K562 (cell line): Measurements from ENCODE around the gene CIAO3. TPM values are rescaled to one million over a fixed set of nuclear protein-coding genes. Genes with fewer than 3 reads are reported as not detected.

Source experiments
- ARID1B ChIP-seq: fragments of 450-650 bp; IDR thresholded peaks from 2 replicates; pipeline ENCODE4 v1.6.1; 2016; ENCODE audit warnings: antibody characterized with exemption, mild to moderate bottlenecking, inconsistent platforms
- BHLHE40 ChIP-seq: IDR thresholded peaks from 2 replicates; pipeline ENCODE4 v1.6.1; 2011; ENCODE audit warnings: low read length, improper control_type of control experiment
- CREM ChIP-seq: IDR thresholded peaks from 2 replicates; pipeline ENCODE4 v1.6.1; 2014; ENCODE audit warnings: antibody characterized with exemption, low read depth
- CTCF ChIP-seq, 3 experiments: IDR thresholded peaks in 2 of 3; conservative IDR thresholded peaks in 1 of 3; 2 replicates each; pipeline ENCODE4 v1.5.1; 2011 to 2012; ENCODE audit warnings: low read length in 3 of 3, mild to moderate bottlenecking in 3 of 3, control low read depth in 2 of 3, improper control_type of control experiment in 1 of 3, inconsistent platforms in 1 of 3, low read depth in 1 of 3, mixed read lengths in 1 of 3, moderate library complexity in 1 of 3; ENCODE audit not compliant: insufficient read depth in 2 of 3
- ESRRB ChIP-seq: fragments of 250-450 bp; sonication (Bioruptor Pico); IDR thresholded peaks from 2 replicates; pipeline ENCODE4 v1.5.0; 2020; ENCODE audit warnings: mild to moderate bottlenecking, moderate library complexity, borderline replicate concordance
- FOXJ3 ChIP-seq: sonication (generic); formaldehyde crosslinking; IDR thresholded peaks from 2 replicates; pipeline ENCODE4 v1.4.0; 2020; ENCODE audit warnings: mild to moderate bottlenecking, missing genetic modification reagents
- FOXK1 ChIP-seq: sonication (generic); formaldehyde crosslinking; IDR thresholded peaks from 2 replicates; pipeline ENCODE4 v1.8.0; 2022; ENCODE audit warnings: missing genetic modification reagents, mild to moderate bottlenecking, borderline replicate concordance
- GABPA ChIP-seq: fragments of 200-800 bp; sonication (Bioruptor generic); conservative IDR thresholded peaks from 2 replicates; pipeline ENCODE4 v1.6.1; 2016; ENCODE audit warnings: low read depth, missing genetic modification characterization, missing compliant biosample characterization
- HNRNPLL ChIP-seq: fragments of 200-400 bp; formaldehyde crosslinking; IDR thresholded peaks from 2 replicates; pipeline ENCODE4 v1.6.1; 2017; ENCODE audit warnings: low read length, low read depth, mild to moderate bottlenecking; ENCODE audit not compliant: poor library complexity, severe bottlenecking
- ILF3 ChIP-seq: fragments of 450-650 bp; IDR thresholded peaks from 2 replicates; pipeline ENCODE4 v1.6.1; 2018; ENCODE audit warnings: antibody characterized with exemption, mild to moderate bottlenecking, moderate library complexity, borderline replicate concordance
- IRF2 ChIP-seq: sonication (generic); formaldehyde crosslinking; IDR thresholded peaks from 2 replicates; pipeline ENCODE4 v1.8.1; 2022; ENCODE audit warnings: mild to moderate bottlenecking, missing genetic modification reagents
- MEF2A ChIP-seq: IDR thresholded peaks from 2 replicates; pipeline ENCODE4 v1.6.1; 2011; ENCODE audit warnings: low read depth, mild to moderate bottlenecking, low read length, moderate library complexity; ENCODE audit not compliant: control insufficient read depth
- PHF20 ChIP-seq: fragments of 450-650 bp; IDR thresholded peaks from 2 replicates; pipeline ENCODE4 v1.6.1; 2018; ENCODE audit not compliant: partially characterized antibody
- RBM39 ChIP-seq: fragments of 200-400 bp; formaldehyde crosslinking; optimal IDR thresholded peaks from 2 replicates; pipeline ENCODE3; 2018; ENCODE audit warnings: low read depth, low read length
- SMARCA5 ChIP-seq: fragments of 450-650 bp; IDR thresholded peaks from 2 replicates; pipeline ENCODE4 v1.6.1; 2016
- SP1 ChIP-seq: sonication (generic); formaldehyde crosslinking; IDR thresholded peaks from 2 replicates; pipeline ENCODE4 v1.8.1; 2022; ENCODE audit warnings: mild to moderate bottlenecking, missing genetic modification reagents
- SP2 ChIP-seq: IDR thresholded peaks from 2 replicates; pipeline ENCODE4 v1.6.1; 2011; ENCODE audit warnings: mild to moderate bottlenecking, low read depth, low read length, moderate library complexity; ENCODE audit not compliant: poor library complexity, severe bottlenecking; ENCODE audit errors: extremely low read depth
- THAP7 ChIP-seq: fragments of 250-450 bp; sonication (Bioruptor Pico); IDR thresholded peaks from 2 replicates; pipeline ENCODE4 v1.5.0; 2021
- XRCC3 ChIP-seq: fragments of 450-650 bp; IDR thresholded peaks from 2 replicates; pipeline ENCODE4 v1.6.1; 2017; ENCODE audit warnings: mild to moderate bottlenecking, moderate library complexity
- ZC3H11A ChIP-seq: IDR thresholded peaks from 2 replicates; pipeline ENCODE4 v1.6.1; 2012; ENCODE audit warnings: low read depth, low read length, improper control_type of control experiment
- ZSCAN32 ChIP-seq: fragments of 450-650 bp; formaldehyde crosslinking; IDR thresholded peaks from 2 replicates; pipeline ENCODE4 v1.4.0; 2020; ENCODE audit warnings: mild to moderate bottlenecking, moderate library complexity
- polyA plus RNA-seq, 8 experiments: library from polyadenylated mRNA; depleted of rRNA in 4 of 8; stranded (reverse) in 5 of 8; unstranded in 3 of 8; fragments of >200 nt; fragmentation: Nextera tagmentation in 2 of 8; fragmentation: Illumina TruSeq in 1 of 8; extraction: Ambion mirVana in 2 of 8; extraction: Trizol in 1 of 8; gene quantifications; 2 replicates each; pipeline versions ENCODE4 v1.2.1 to v1.2.3, GENCODE V29; 2011 to 2014; ENCODE audit warnings: inconsistent platforms in 1 of 8, missing spikeins in 1 of 8
- total RNA-seq, 7 experiments: library from RNA; depleted of rRNA in 6 of 7; stranded (reverse); fragments of >200 nt in 6 of 7; fragmentation: Illumina TruSeq in 2 of 7; extraction: Trizol in 2 of 7; gene quantifications; 2 replicates each; pipeline versions ENCODE4 v1.2.1 to v1.2.3, GENCODE V29; 2011 to 2021; ENCODE audit warnings: low replicate concordance in 1 of 7

The CIAO3 gene
- total and polyA plus RNA-seq, 9 of the 15 experiments (the other 6 are each of a cell fraction or from before 2014, with no cell fraction given), result 2.2 to 35.6 (median 18.7) TPM

DNA sequence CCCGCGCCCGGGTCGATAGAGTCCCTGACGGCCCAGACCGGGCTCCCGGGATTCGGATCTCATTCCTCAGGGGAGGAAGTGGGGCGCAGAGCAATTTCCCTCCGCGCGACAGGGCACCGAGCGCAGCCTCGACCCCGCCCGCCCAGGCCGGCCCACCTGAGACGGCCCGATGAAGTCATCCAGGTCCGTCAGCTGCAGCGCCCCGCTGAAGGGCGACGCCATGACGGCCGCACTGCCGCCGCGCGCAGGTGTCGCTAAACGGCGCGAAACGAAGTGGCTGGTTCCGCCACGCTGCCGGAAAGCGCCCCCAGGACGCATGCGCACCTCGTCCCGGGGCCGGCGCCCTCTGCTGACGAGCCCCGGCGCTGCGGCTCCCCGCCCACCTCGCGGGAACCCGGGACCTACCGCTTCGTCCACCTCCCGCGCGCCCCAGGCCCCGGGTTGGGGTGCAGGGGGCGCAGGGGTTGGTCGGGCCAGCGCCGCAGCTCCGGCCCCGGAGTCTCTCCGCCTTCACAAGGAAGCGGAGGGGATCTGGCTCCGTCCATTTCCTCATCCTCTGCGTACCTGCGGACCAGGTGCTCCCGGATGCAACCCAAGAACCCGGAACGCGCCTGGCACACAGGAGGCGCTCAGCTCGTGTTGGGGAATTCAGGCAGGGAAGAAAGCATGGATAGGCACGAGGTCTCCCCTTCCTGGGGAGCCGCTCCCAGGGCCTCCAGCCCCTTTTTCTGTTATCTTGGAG is at the start of gene CIAO3 (continued):
- TF ChIP-seq FOXK1 (CRISPR knock-in tag), result no peak
- TF ChIP-seq ZC3H11A, result no peak
- TF ChIP-seq ARID1B, result 0 out of 2 replicates have a peak, but pooled peaks have one; percentile 4
- TF ChIP-seq MEF2A, result no peak
- peak; percentile 90 for TF ChIP-seq SP1 (CRISPR knock-in tag)
- peak; percentile 86 to 87 (median 86) for TF ChIP-seq CTCF (IDR thresholded peaks at IDR 0.05 in 2 of 3, conservative IDR thresholded peaks at IDR 0.05 in 1 of 3; ENCODE audit: insufficient read depth in 2 of 3, low read depth in 1 of 3, low read length in 3 of 3)
- TF ChIP-seq PHF20, result peak; percentile 85
- no peak for TF ChIP-seq HNRNPLL
- no peak for TF ChIP-seq FOXJ3 (CRISPR knock-in tag)
- peak; percentile 99 for TF ChIP-seq CREM
- TF ChIP-seq ZSCAN32 (CRISPR knock-in tag), result no peak
- peak; percentile 58; the same call in 1 of the 2 replicates for TF ChIP-seq GABPA
- no peak for TF ChIP-seq RBM39
- TF ChIP-seq XRCC3, result no peak
- peak; percentile 54; the same call in 1 of the 2 replicates for TF ChIP-seq BHLHE40
- TF ChIP-seq IRF2 (CRISPR knock-in tag), result no peak
- no peak for TF ChIP-seq ESRRB (CRISPR knock-in tag)
- TF ChIP-seq THAP7 (CRISPR knock-in tag), result peak; percentile 100
- no peak for TF ChIP-seq ILF3
- TF ChIP-seq SMARCA5, result no peak
- no peak for TF ChIP-seq SP2
